ENCODE results near the gene MYO18B. TPM values are rescaled to one million over a fixed set of nuclear protein-coding genes. Genes with fewer than 3 reads are reported as not detected.

Gene MYO18B
- total and polyA plus RNA-seq, 2 of the 4 experiments (the other 2 are of a cell fraction), result under 0.01 TPM; not detected in 1

DNA sequence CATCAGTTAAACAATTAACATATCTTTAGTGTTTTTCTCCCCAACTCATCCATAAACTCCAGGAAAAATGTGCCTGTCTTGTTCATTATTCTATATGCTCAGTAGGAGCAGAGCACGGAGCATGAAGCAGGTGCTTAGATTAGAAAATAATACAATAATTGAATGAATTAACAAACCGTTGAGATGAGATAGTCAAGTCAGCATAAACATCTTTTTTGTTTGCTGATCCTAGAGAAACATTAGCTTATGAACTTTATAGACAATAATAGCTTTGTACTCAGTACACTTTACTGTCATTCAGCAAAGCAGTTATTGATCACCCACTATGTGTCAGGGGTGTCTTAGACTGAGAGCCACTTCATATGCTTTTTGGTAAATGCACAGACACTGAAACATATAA is 322.1 kb downstream of the MYO18B start:
- Histone ChIP-seq H2BK5ac (ENCODE audit: low read depth, low read length, poor library complexity, severe bottlenecking) (no peak overlapping the region), H3K14ac (replicated peaks; ENCODE audit: low read depth, low read length) (no peak overlapping the region), H2BK15ac (ENCODE audit: low read depth, low read length) (no peak overlapping the region), H2BK20ac (ENCODE audit: low read depth, low read length) (no peak overlapping the region), H3K4me3 (ENCODE audit: insufficient read depth, low read depth, low read length) (no peak overlapping the region), H3K27me3 (ENCODE audit: control insufficient read depth, insufficient read depth, low read length) (no peaks in the 10 kb centered on the region), H2AK9ac (replicated peaks; ENCODE audit: low read depth, low read length, poor library complexity) (no peak overlapping the region), H3K9me1 (ENCODE audit: insufficient read depth, low read length) (no peaks in the 10 kb centered on the region), H4K91ac (ENCODE audit: insufficient read depth, low read depth, low read length) (no peak overlapping the region), H4K20me1 (ENCODE audit: insufficient read depth, low read length) (no peaks in the 10 kb centered on the region), H3K4me2 (ENCODE audit: low read depth, low read length) (no peak overlapping the region), H4K5ac (ENCODE audit: low read depth, low read length) (no peak overlapping the region), H3K36me3 (ENCODE audit: control insufficient read depth, insufficient read depth, low read length) (no peaks in the 10 kb centered on the region), H3K56ac (ENCODE audit: extremely low read depth, insufficient read depth, low read length) (no peak overlapping the region), H3K79me1 (ENCODE audit: low read depth in 1 of 2, low read length in 2 of 2) (no peaks in the 10 kb centered on the region), H3K18ac (ENCODE audit: low read depth, low read length) (no peak overlapping the region), H4K8ac (ENCODE audit: low read depth in 2 of 2, low read length in 2 of 2) (no peak overlapping the region), H2AFZ (replicated peaks; ENCODE audit: low read length, poor library complexity) (no peak overlapping the region), H3K9me3 (ENCODE audit: control insufficient read depth, insufficient read depth, low read length) (peaks cover 6% of the 10 kb centered on the region; the same call in 1 of the 2 replicates), H3K23ac (ENCODE audit: low read depth, low read length) (no peak overlapping the region), H2BK120ac (ENCODE audit: low read depth, low read length) (no peak overlapping the region), H3K4me1 (ENCODE audit: control insufficient read depth, insufficient read depth, low read length) (no peaks in the 10 kb centered on the region), H3K27ac (ENCODE audit: insufficient read depth, low read length) (no peak overlapping the region), H3K4ac (ENCODE audit: low read depth, low read length) (no peak overlapping the region), H3K9ac (ENCODE audit: low read depth, low read length) (no peak overlapping the region), H2AK5ac (ENCODE audit: low read depth, low read length) (no peak overlapping the region)
- TF ChIP-seq SMC3 (IDR thresholded peaks at IDR 0.05; ENCODE audit: low read depth, low read length), result no peak
- TF ChIP-seq MAFK (IDR thresholded peaks at IDR 0.05; ENCODE audit: low read depth, low read length), result peak; percentile 57
- intact Hi-C loops (cut with micrococcal nuclease) (no loop called here), in situ Hi-C loops (cut with MboI; ENCODE audit: low sequenced_read_pairs) (no loop called here), dilution Hi-C loops (cut with HindIII; ENCODE audit: low sequenced_read_pairs, unreplicated experiment) (no loop called here)
- DNase-seq, result no peak
- POLR2A ChIA-PET (ENCODE audit: unreplicated experiment), result no interaction called here
- CTCF ChIA-PET, result interaction anchor here (0.5 kb wide), 1 partner anchor 70 kb away, joined by 3 read pairs; no protein-coding TSS in a partner anchor
- WGBS, 2 experiments (ENCODE audit: extremely low coverage in 2 of 2, insufficient read length in 1 of 2), result no CpG with 5 or more reads among the region's 2 CpGs
- no TSS peak for BruUV-seq (replicated peaks)
- no peak for ATAC-seq (ENCODE audit: low read depth)
